Fibroblast of skin of left biceps (primary cell): Measurements from ENCODE around the gene SORBS1.

ENCODE experiments used
- DNase-seq, 2 experiments: peaks; one replicate each; pipeline ENCODE4 v3.0.0-alpha.2; 2013; ENCODE audit warnings: low read depth in 2 of 2

SORBS1 gene

GRCh38 chr10:95440038-95440725, 121.0 kb downstream of the SORBS1 start:
- no peak for DNase-seq

GRCh38 chr10:95438781-95439180, 122.4 kb downstream of the SORBS1 start:
- DNase-seq, result no peak

- DNase-seq, result no peak
Observed at GRCh38 chr10:95437669-95438068, 123.5 kb downstream of the SORBS1 start.

GRCh38 chr10:95435548-95436279, 125.5 kb downstream of the SORBS1 start:
- DNase-seq, result no peak

GRCh38 chr10:95434583-95434982, 126.6 kb downstream of the SORBS1 start:
- DNase-seq, result no peak

GRCh38 chr10:95431900-95432342, 129.2 kb downstream of the SORBS1 start:
- DNase-seq, result no peak

- peak; percentile 10 to 20 for DNase-seq
Observed at GRCh38 chr10:95430231-95430951, 130.8 kb downstream of the SORBS1 start.

- no peak for DNase-seq
Observed at GRCh38 chr10:95429639-95430038, 131.5 kb downstream of the SORBS1 start.

GRCh38 chr10:95428701-95429100, 132.5 kb downstream of the SORBS1 start:
- no peak for DNase-seq

- no peak for DNase-seq
Observed at GRCh38 chr10:95426482-95426881, 134.7 kb downstream of the SORBS1 start.

GRCh38 chr10:95425592-95426465, 135.3 kb downstream of the SORBS1 start:
- DNase-seq, result no peak

GRCh38 chr10:95423164-95424005, 137.8 kb downstream of the SORBS1 start:
- no peak for DNase-seq

- no peak for DNase-seq
Observed at GRCh38 chr10:95422233-95422632, 138.9 kb downstream of the SORBS1 start.

GRCh38 chr10:95421782-95422181, 139.4 kb downstream of the SORBS1 start:
- DNase-seq, result no peak

- no peak for DNase-seq
Observed at GRCh38 chr10:95419399-95419798, 141.8 kb downstream of the SORBS1 start.

- no peak for DNase-seq
Observed at GRCh38 chr10:95416973-95417372, 144.2 kb downstream of the SORBS1 start.

- no peak for DNase-seq
Observed at GRCh38 chr10:95416270-95416669, 144.9 kb downstream of the SORBS1 start.

GRCh38 chr10:95415621-95416031, 145.5 kb downstream of the SORBS1 start:
- DNase-seq, result no peak

GRCh38 chr10:95414844-95415485, 146.2 kb downstream of the SORBS1 start:
- no peak for DNase-seq
